Muscle layer of colon (tissue), 2 donors: ENCODE data around the gene CASTOR1.

Source experiments
- H3K27ac ChIP-seq: one replicate; pipeline ENCODE4 v1.7.0; 2013; ENCODE audit warnings: low read depth, mild to moderate bottlenecking, low read length, moderate library complexity
- H3K27me3 ChIP-seq, 2 donors: one replicate each; pipeline ENCODE4 v1.7.0; 2013; ENCODE audit warnings: low read length in 2 of 2, mild to moderate bottlenecking in 2 of 2; ENCODE audit not compliant: insufficient read depth in 2 of 2, control insufficient read depth in 1 of 2
- H3K36me3 ChIP-seq: one replicate; pipeline ENCODE4 v1.7.0; 2013; ENCODE audit warnings: mild to moderate bottlenecking, low read length; ENCODE audit not compliant: insufficient read depth
- H3K4me1 ChIP-seq: one replicate; pipeline ENCODE4 v1.7.0; 2013; ENCODE audit warnings: mild to moderate bottlenecking, low read length; ENCODE audit not compliant: insufficient read depth
- H3K4me3 ChIP-seq, 2 donors: one replicate each; pipeline ENCODE4 v1.7.0; 2013; ENCODE audit warnings: low read length in 2 of 2, low read depth in 1 of 2, mild to moderate bottlenecking in 1 of 2, moderate library complexity in 1 of 2
- H3K9ac ChIP-seq: one replicate; pipeline ENCODE4 v1.7.0; 2013; ENCODE audit warnings: low read length
- H3K9me3 ChIP-seq: one replicate; pipeline ENCODE4 v1.7.0; 2013; ENCODE audit warnings: mild to moderate bottlenecking, low read length
- donor health status: abdominal sarcoma.
- donor health status: Adenocarcinoma of cecum.

The CASTOR1 gene

DNA sequence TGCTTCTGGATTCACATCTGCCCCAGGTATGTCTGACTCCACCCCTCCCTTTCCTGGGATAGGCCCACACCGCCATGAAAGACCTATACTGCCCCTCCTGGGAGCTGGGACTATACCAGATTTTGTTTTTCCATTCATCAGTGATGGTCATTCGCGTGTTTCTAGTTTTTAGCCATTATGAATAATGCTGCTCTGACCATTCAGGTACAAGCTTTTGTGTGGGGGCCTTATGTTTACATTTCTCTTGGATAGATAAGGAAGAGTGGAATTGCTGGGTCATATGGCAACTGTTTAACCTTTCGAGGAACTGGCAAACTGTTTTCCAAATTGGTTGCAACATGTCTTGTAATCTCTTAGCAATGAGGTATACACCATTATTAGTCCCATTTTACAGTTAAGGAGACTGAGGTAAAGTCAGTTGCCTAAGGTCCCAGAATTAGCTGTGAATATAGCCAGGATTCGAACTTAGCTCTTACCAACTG, 38.6 kb upstream of the CASTOR1 start:
- no peak overlapping the region for H3K27ac ChIP-seq
- no peaks in the 10 kb centered on the region for H3K9me3 ChIP-seq
- H3K4me1 ChIP-seq: peaks cover 34% of the 10 kb centered on the region
- H3K27me3 ChIP-seq: no peaks in the 10 kb centered on the region
- H3K36me3 ChIP-seq: peaks cover 8% of the 10 kb centered on the region
- no peak overlapping the region for H3K9ac ChIP-seq
- H3K4me3 ChIP-seq: no peak overlapping the region

DNA sequence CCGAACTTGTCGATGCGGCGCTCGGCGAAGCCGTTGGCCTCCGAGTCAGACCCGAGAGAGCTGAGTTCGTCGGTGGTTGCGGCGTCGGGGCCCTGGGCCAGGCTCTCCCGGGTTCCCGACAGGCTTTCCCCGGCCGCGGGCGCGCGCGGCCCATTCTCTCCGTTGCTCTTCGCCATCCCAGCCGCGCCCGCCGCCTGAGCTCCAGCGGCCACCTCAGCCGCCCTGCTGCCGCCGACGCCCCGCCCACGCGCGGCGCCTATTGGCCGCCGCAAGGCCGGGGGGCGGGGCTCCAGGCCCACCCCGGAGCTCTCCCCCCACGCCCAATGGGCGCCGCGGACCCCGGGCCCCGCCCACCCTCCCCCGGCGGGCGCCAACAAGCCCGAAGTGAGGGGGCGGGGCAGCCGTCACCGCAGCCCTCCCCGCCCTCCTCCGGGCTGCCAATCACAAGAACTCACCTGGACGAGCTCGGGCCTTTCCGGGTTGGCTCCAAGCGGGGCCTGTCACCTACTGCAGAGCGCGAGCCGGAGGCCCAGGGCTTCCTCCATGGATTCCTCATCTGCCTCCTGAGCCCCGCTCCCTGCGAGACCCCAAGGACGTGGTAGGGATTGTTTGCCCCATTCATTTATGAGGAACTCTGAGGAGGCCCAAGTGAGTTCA, 37.5 kb upstream of the CASTOR1 start, which contains the start of gene TBC1D10A:
TSS of gene TBC1D10A (minus strand) at position 236 of the 657 bp plus-strand sequence. CDS start at position 176, 60 bp downstream.
- H3K4me1 ChIP-seq: peaks cover 39% of the 10 kb centered on the region
- H3K27me3 ChIP-seq: no peaks in the 10 kb centered on the region
- H3K9me3 ChIP-seq: no peaks in the 10 kb centered on the region
- H3K27ac ChIP-seq: peak within 1 kb of the TSS; percentile 81
- H3K4me3 ChIP-seq: peak within 1 kb of the TSS; percentile 74 to 82
- no peaks in the 10 kb centered on the region for H3K36me3 ChIP-seq
- peak within 1 kb of the TSS; percentile 60 for H3K9ac ChIP-seq

DNA sequence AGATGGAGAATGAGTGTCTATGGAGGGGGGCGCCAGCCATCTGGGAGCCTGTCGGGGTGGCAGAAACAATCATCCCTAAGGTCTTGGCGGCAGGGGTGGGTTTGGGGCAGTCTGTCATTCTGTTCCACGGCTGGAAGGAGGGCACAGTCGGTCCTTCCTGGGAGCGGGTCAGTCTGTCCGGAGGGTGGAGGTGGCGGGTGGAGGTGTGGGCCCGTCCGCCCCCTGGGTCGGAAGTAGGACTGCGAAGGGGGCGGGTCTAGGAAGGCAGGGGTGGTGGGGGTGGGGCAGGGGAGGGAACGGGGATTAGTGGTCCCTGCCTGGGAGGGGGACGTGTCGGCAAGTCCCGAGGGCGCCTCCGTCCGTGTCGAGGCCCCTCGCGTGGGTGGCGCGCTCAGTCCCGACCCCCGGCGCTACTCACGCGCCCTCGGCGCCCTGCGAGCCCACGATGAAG, 37.0 kb upstream of the CASTOR1 start:
- H3K9ac ChIP-seq: peak overlapping the region; percentile 60
- peak overlapping the region; percentile 74 to 82 for H3K4me3 ChIP-seq
- H3K36me3 ChIP-seq: no peaks in the 10 kb centered on the region
- H3K9me3 ChIP-seq: no peaks in the 10 kb centered on the region
- peak overlapping the region; percentile 81 for H3K27ac ChIP-seq
- no peaks in the 10 kb centered on the region for H3K27me3 ChIP-seq
- H3K4me1 ChIP-seq: peaks cover 44% of the 10 kb centered on the region

DNA sequence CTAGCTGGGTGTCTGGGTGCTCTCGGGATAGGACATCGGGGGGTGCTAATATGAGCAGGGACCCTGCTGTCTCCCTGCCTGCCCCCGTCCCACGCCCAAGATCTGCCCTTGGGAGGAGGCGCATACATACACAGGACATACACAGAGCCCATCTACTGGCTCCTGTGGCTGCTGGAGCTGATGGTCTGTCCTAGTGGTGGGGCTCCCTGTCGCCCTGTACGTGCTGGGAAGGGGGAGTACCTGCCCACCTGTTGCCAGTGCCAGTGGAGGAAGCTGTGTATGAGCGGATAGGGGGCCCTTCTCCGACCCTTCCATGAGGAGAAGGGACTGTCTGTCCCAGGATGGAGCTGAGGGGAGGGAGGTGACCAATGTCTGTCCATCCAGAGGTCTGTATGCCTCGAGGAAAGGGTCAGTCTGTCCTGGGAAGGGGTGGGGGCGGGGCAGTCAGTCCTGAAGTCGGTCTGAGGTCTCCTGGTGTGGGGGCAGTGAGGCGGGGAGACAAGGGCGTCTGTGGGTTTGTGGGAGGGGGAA, 36.5 kb upstream of the CASTOR1 start:
- peaks cover 49% of the 10 kb centered on the region for H3K4me1 ChIP-seq

DNA sequence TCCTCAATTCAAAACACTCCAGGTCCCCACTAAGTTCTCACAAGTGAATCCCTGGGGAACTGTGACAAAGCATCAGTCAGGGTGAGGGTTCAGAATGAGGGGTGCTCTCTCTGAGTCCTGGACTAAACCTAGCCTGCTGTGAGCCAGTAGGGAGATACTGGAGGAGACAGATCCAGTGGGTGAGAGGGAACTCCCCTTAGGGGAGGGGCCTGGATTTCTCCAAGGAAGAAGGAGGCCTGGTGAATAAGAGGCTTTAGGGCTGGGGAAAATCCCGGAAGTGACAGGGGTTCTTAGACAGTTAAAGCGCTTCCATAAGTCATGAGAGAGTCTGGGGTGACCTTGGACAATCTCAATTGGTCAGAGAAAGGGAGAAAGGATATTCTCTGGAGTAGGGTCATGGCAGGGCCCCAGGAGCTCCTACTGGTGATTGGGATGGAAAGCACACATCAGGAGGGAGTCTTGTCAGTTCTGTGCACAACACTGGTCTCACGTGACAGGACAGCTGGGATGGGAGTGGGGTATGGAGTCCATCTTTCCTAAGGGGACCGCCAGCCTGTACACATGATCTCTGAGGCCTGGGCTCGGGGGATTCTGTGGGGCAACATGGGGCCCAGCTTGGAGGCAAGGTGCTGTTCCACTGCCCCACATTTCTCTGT, 35.9 kb upstream of the CASTOR1 start:
- Histone ChIP-seq H3K27ac (peak overlapping the region; percentile 51), H3K9ac (peak overlapping the region; percentile 60), H3K36me3 (peaks cover 2% of the 10 kb centered on the region), H3K9me3 (no peaks in the 10 kb centered on the region), H3K4me1 (peaks cover 55% of the 10 kb centered on the region), H3K27me3 (no peaks in the 10 kb centered on the region), H3K4me3 (peak overlapping the region; percentile 74 to 82)

More for the DNA sequence above, 36.5 kb upstream of the CASTOR1 start:
- Histone ChIP-seq H3K9ac (peak overlapping the region; percentile 60), H3K27me3 (no peaks in the 10 kb centered on the region), H3K36me3 (no peaks in the 10 kb centered on the region), H3K9me3 (no peaks in the 10 kb centered on the region), H3K4me3 (peak overlapping the region; percentile 74 to 82), H3K27ac (peak overlapping the region; percentile 51)

DNA sequence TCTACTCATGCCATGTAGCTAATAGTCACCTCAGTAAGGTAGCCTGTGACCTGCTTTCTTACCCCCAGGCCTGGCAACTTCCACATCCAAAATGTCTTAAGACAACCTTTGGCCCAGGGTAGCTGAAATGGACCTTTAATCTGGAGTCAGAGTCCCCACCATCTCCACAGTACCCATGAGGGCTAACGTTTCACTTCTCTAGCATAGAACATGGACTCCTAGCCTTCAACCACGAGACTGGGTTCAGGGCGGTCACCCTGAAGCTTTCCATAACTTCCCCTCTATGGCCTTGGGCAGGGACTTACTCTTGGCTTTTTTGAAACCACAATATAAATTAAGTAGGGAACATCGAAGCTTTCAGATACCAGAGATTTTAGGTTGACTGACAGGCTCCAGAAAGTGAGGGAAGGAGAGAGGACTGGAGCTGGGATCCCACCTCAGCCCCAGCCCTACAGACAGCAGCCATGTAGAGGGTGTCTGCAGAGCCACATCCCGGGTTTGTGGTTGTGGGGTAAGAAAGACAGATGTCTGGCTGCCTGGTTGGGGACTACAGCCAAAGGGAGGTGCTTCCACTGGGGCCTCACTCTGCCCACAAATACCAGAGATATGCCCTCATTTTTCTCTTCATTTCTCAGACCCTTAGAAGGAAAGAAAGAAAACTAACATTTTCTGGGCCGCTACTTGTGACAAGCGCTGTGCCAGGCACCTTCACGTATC, 34.9 kb upstream of the CASTOR1 start:
- H3K4me1 ChIP-seq: peaks cover 65% of the 10 kb centered on the region
- H3K27ac ChIP-seq: no peak overlapping the region
- no peaks in the 10 kb centered on the region for H3K27me3 ChIP-seq
- H3K9ac ChIP-seq: no peak overlapping the region
- H3K9me3 ChIP-seq: no peaks in the 10 kb centered on the region
- peaks cover 12% of the 10 kb centered on the region for H3K36me3 ChIP-seq
- H3K4me3 ChIP-seq: peak overlapping the region in 1 of 2 donors; percentile 82

DNA sequence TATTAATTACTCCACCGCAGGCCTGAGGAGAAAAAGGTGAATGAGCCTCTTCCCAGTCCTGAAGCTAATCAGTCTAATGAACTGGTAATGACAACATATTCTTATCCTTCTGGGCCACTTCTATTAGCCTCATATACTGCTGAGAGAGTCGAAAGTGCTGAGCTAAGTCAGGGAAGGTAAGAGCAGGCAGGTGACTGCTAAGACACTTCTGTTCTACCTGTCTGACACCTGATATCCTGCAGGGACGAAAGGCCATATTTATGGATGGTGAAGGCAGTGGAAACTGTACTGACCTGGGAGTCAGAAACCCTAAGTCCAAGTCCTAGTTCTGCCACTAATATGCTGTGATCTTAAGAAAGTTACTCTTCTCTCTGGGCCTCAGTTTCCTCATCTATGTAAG, 33.9 kb upstream of the CASTOR1 start:
- no peaks in the 10 kb centered on the region for H3K9me3 ChIP-seq
- H3K36me3 ChIP-seq: peaks cover 12% of the 10 kb centered on the region
- H3K27me3 ChIP-seq: no peaks in the 10 kb centered on the region
- no peak overlapping the region for H3K4me3 ChIP-seq
- H3K27ac ChIP-seq: no peak overlapping the region
- H3K9ac ChIP-seq: no peak overlapping the region
- peaks cover 68% of the 10 kb centered on the region for H3K4me1 ChIP-seq

DNA sequence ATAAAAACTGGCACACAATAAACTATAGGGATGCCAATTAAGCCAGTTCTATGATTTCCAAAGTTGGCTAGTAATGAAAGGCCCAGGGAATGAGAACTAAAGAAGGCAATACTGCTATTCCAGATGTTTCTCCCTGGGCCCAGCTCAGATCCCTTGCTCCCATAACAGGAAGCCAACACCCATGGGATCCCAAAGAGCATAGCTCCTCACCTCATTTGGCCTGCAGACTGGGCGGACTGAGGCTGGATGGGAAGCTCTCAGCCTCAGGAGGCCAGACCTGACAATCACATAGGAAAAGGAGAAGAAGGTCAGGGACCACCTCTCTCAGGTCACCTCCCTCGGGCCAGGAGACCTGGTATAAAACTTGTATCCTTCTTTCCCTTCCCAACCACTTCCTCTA, 32.2 kb upstream of the CASTOR1 start:
- Histone ChIP-seq H3K27me3 (no peaks in the 10 kb centered on the region), H3K36me3 (peaks cover 12% of the 10 kb centered on the region), H3K4me3 (no peak overlapping the region), H3K27ac (no peak overlapping the region), H3K9me3 (no peaks in the 10 kb centered on the region), H3K4me1 (peaks cover 63% of the 10 kb centered on the region), H3K9ac (no peak overlapping the region)

DNA sequence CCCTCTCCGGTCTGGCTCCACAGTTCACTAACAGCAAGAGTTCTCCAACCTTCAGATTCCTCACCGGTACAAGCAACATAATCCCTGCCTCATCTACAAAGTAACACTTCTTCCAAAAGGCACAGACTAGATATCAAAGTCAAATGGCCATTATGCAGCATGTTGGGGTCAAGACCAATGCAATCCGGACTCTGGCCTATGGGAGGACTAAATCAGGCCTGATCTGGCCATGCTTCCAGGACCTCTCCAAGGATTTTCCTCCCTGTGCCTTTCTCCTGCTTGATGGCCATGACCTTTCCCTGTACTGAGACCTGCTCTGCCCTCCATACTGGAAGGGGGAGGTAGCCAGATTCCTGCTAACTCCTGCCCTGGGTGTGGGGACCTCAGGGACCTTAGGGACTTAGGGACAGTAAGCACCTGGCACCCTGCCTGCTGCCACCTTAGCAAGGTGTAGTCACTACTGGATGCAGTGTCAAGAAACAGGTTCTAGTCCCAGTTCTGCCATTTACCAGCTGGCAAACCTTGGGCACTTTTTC, 30.8 kb upstream of the CASTOR1 start:
- H3K4me1 ChIP-seq: peaks cover 67% of the 10 kb centered on the region
- no peaks in the 10 kb centered on the region for H3K27me3 ChIP-seq
- H3K36me3 ChIP-seq: peaks cover 12% of the 10 kb centered on the region
- no peaks in the 10 kb centered on the region for H3K9me3 ChIP-seq
- no peak overlapping the region for H3K27ac ChIP-seq
- no peak overlapping the region for H3K9ac ChIP-seq
- no peak overlapping the region for H3K4me3 ChIP-seq

DNA sequence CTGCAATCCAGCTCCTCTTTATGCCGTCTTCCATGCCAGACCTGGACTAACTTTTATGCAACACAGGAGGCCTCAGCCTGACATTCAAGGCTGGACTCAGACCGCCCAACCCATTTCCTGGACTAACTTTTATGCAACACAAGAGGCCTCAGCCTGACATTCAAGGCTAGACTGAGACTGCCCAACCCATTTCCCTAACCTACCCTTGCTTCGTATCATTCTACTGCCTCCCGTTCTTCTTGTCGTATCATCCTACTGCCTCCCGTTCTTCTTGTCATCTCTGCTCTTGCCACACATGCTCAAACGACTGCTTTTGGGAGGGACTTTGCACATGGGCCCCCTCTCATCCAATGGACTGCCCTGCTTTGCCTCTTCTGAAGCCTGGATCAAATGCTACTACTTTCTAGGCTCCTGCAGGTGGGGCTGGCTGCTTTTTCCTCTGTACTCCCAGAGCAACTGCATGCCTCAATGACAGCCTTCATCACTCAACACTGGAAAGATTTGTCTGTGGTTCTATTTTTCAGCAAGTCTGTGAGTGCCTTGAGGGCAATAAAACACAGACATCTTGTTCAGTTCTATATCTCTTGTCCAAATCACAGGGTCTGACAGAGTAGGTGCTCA, 29.6 kb upstream of the CASTOR1 start:
- peaks cover 12% of the 10 kb centered on the region for H3K36me3 ChIP-seq
- H3K4me3 ChIP-seq: no peak overlapping the region
- H3K27ac ChIP-seq: no peak overlapping the region
- no peak overlapping the region for H3K9ac ChIP-seq
- no peaks in the 10 kb centered on the region for H3K9me3 ChIP-seq
- peaks cover 62% of the 10 kb centered on the region for H3K4me1 ChIP-seq
- no peaks in the 10 kb centered on the region for H3K27me3 ChIP-seq
